Caki2 (cell line): ENCODE measurements around the gene CDC20B. TPM values are rescaled to one million over a fixed set of nuclear protein-coding genes. Genes with fewer than 3 reads are reported as not detected.

Experiments used
- DNase-seq: peaks from one replicate; pipeline ENCODE4 v3.0.0-alpha.2; 2015; ENCODE audit warnings: low read depth
- in situ Hi-C: cut with HindIII; loops from 2 replicates; pipeline ENCODE4 v1.10.0; 2016; ENCODE audit warnings: low sequenced_read_pairs, low pct_unique_long_range_greater_than_20kb, mixed read lengths
- total RNA-seq: library from RNA; depleted of rRNA; stranded (reverse); fragments of >200 nt; shearing (Covaris generic); gene quantifications from 2 replicates; pipeline ENCODE4 v1.2.3, GENCODE V29; 2014; ENCODE audit warnings: low replicate concordance; rRNA removed

The CDC20B gene
- total RNA-seq, 1 experiment from 2014 or later = not detected

DNA sequence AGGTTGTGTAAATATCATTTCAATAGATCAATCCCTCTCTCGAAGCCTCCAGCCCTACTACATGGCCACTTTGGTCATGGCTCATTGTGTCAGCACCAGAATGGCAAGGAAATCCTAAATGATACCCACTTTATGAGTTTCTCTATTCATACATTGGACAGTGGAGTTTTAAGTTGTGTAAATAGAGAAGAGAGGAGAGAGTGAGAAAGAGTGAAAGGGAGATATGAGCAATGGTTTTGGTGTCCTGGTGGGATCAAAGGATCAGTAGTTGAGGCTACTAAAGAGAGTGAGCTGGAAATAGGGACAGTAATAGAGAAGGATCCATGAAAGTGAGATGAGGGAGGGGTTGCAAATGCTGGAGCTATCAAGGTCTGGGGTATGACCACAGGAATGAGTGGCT is 102.0 kb downstream of the CDC20B start:
- DNase-seq = no peak
- in situ Hi-C loops = no loop called here

DNA sequence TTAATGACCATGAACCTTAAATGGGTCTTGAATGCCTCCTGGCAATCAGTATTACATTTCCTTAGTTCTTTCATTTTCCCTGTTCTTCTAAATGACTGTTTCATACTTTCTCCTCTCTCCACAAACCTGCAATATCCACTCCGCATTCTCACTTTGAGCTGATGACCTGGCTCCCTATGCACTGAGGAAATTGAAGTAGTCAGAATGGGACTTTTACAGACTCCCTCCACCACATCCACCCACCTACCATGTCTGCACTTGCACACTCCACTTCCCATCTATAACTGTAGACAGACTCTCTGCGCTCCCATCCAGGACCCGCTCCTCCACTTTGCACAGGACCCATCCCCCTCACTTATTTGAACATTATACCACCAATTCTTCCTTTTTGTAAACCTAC is 106.7 kb downstream of the CDC20B start:
- DNase-seq = no peak
- in situ Hi-C loops = no loop called here

DNA sequence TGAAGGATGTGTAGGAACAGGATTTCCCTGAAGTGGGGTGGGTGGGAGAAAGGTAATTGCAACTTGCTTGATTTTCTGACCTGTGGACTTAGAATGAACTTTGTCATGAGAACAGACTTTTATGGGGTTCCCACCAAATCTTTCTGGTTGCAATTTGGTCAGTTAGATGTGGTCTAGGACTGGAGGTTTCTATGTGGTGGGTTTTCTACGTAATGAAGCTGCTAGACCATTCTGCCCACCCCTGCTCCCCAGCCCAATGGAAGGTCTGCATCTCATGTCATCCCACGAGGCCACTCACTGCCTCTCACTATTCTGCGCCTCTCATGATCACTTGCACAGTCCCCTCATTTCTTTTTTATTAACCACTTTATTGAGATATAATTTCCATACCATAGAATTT is 108.5 kb downstream of the CDC20B start:
- in situ Hi-C loops = no loop called here
- DNase-seq = no peak

DNA sequence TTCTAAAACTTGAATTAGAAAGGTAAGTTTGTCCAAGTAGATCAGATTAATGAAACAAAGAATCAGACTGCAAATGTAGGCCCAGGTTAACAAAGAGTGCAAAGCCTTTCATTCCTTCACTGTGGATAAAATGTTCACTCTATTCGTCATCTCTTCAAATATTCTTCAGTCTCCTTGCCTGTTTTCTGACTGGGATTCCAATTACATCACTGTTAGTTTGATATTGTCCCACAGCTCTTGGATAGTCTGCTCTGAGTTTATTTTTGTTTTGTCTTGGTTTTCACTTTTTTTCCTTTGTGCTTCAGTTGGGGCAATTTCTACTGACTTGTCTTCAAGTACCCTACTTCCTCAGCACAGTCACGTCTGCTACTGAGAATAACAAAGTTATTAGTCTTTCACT is 109.1 kb downstream of the CDC20B start:
- in situ Hi-C loops = no loop called here
- DNase-seq = no peak

DNA sequence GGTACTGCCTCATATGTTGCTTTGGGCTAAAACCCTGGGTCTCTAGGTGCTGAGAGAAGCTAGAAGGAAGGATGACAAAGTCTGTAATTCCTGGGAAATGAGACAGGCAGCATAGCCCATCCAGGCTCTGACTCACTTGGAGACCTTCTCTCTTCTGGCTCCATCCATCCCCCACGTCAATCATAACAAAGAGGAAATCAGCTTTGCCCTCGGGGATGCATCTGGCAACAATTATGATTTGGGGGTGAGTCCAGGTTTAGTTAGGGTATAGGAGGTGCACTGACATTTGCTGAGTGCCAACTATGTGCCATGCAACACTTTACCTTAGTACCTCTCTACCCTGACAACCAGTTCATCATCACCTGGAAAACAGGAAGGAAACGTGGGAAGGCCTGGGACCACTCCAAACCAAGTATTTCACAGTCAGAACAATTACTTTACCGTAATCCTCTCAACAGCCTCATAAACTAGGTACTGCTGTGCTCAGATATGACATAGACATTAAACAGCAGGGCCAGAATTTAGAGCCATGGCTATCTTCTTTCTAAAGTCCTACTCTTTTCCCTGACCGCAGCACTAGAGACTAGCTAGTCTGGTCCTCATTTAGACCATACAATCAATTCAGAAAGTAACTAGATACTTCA is 109.6 kb downstream of the CDC20B start:
- DNase-seq = no peak
- in situ Hi-C loops = no loop called here

Other genes starting within 250 kb of the CDC20B start
- not detected in 2 replicates for gene ESM1, start 187.6 kb downstream of the CDC20B start, total RNA-seq
- not detected in 2 replicates for gene GZMK, start 148.9 kb downstream of the CDC20B start, total RNA-seq
- not detected in 2 replicates for gene GZMA, start 70.5 kb downstream of the CDC20B start, total RNA-seq
- gene GPX8, start 13.0 kb downstream of the CDC20B start, total RNA-seq = 29.6 and 49.3 TPM in 2 replicates
- 0.68 and 5.6 TPM in 2 replicates for gene MCIDAS, start 54.1 kb upstream of the CDC20B start, total RNA-seq
- 3.6 and 5.4 TPM in 2 replicates for gene CCNO, start 60.4 kb upstream of the CDC20B start, total RNA-seq
- 5.1 and 8.6 TPM in 2 replicates for gene DHX29, start 134.5 kb upstream of the CDC20B start, total RNA-seq
- gene MTREX, start 134.8 kb upstream of the CDC20B start, total RNA-seq = 25.6 and 58.2 TPM in 2 replicates